HPDE6-E6E7 (cell line): ENCODE data around the gene SART1.
A peak's percentile ranks its signal among the peaks of the same experiment; 100 is the strongest.

ENCODE experiments used
- DNase-seq: peaks from one replicate; pipeline ENCODE4 v3.0.0; 2011; ENCODE audit warnings: missing footprints; ENCODE audit errors: extremely low spot score

Gene SART1

GRCh38 chr11:65967329-65967934 lies 5.9 kb downstream of the SART1 start:
- DNase-seq, result no peak

- DNase-seq, result no peak
Observed at GRCh38 chr11:65968600-65969482, 7.3 kb downstream of the SART1 start.

GRCh38 chr11:65972116-65972515 lies 10.6 kb downstream of the SART1 start:
- DNase-seq, result no peak

- DNase-seq, result peak; percentile 74
Observed at GRCh38 chr11:65973439-65974110, 12.0 kb downstream of the SART1 start.

GRCh38 chr11:65975771-65976170 lies 14.2 kb downstream of the SART1 start:
- DNase-seq, result no peak

- DNase-seq, result no peak
Observed at GRCh38 chr11:65976216-65977176, 15.0 kb downstream of the SART1 start.

- DNase-seq, result no peak
Observed at GRCh38 chr11:65977621-65978390, 16.3 kb downstream of the SART1 start.

GRCh38 chr11:65978391-65979238 lies 17.1 kb downstream of the SART1 start:
- no peak for DNase-seq

GRCh38 chr11:65979261-65979759 lies 17.8 kb downstream of the SART1 start:
- no peak for DNase-seq

- no peak for DNase-seq
Observed at GRCh38 chr11:65981101-65981740, 19.7 kb downstream of the SART1 start.

GRCh38 chr11:65981972-65982823 lies 20.7 kb downstream of the SART1 start:
- DNase-seq, result no peak

GRCh38 chr11:65982824-65983588 lies 21.5 kb downstream of the SART1 start:
- no peak for DNase-seq

GRCh38 chr11:65983589-65983987 lies 22.1 kb downstream of the SART1 start:
- no peak for DNase-seq

GRCh38 chr11:65987336-65987735 lies 25.8 kb downstream of the SART1 start:
- DNase-seq, result no peak

- peak; percentile 84 for DNase-seq
Observed at GRCh38 chr11:65988791-65989592, 27.5 kb downstream of the SART1 start.

- no peak for DNase-seq
Observed at GRCh38 chr11:65992056-65992455, 30.5 kb downstream of the SART1 start.

- no peak for DNase-seq
Observed at GRCh38 chr11:65997286-65997685, 35.8 kb downstream of the SART1 start.
